ENCODE data around the gene MAP3K15. TPM values are rescaled to one million over a fixed set of nuclear protein-coding genes. Genes with fewer than 3 reads are reported as not detected.

MAP3K15 gene
- total RNA-seq, 1 donor from 2014 or later = 0.22 TPM

GRCh38 chrX:19560611-19561010, 45.3 kb upstream of the MAP3K15 start:
- DNase-seq (ENCODE audit: low spot score) = no peak
- no peak overlapping the region for H3K4me3 Mint-ChIP-seq (ENCODE audit: unreplicated experiment)
- H3K4me1 Mint-ChIP-seq (ENCODE audit: low read depth) = peaks cover 8% of the 10 kb centered on the region
- H3K9me3 Mint-ChIP-seq (ENCODE audit: low read depth) = peaks cover 5% of the 10 kb centered on the region
- TF ChIP-seq CTCF (IDR thresholded peaks at IDR 0.05) = no peak
- H3K27ac Mint-ChIP-seq (ENCODE audit: unreplicated experiment) = no peak overlapping the region
- no peaks in the 10 kb centered on the region for H3K27me3 Mint-ChIP-seq (ENCODE audit: low read depth)
- H3K36me3 Mint-ChIP-seq (ENCODE audit: low read depth) = peaks cover 2% of the 10 kb centered on the region

DNA sequence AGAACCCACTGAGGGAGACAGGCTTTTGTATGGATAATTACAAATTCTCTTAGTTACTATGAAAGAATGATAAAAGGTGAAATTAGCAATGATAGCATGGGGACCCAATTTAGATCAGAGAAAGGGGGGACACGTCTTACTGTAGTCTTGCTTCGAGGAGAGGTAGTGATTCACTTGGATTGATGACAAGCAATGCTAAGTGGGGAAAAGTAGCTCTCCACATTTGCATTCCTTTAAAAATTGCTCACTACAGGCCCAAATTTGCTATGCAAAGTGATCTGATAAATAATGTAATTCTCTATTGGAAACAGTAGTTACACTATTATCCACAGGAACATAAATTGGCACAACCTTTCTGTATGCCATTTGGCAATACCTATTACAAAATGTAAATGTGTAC, 42.5 kb upstream of the MAP3K15 start:
- DNase-seq (ENCODE audit: low spot score) = no peak
- peaks cover 12% of the 10 kb centered on the region for H3K4me1 Mint-ChIP-seq (ENCODE audit: low read depth)
- TF ChIP-seq CTCF (IDR thresholded peaks at IDR 0.05) = no peak
- H3K9me3 Mint-ChIP-seq (ENCODE audit: low read depth) = no peaks in the 10 kb centered on the region
- H3K27me3 Mint-ChIP-seq (ENCODE audit: low read depth) = no peaks in the 10 kb centered on the region
- H3K36me3 Mint-ChIP-seq (ENCODE audit: low read depth) = no peaks in the 10 kb centered on the region
- no peak overlapping the region for H3K27ac Mint-ChIP-seq (ENCODE audit: unreplicated experiment)
- H3K4me3 Mint-ChIP-seq (ENCODE audit: unreplicated experiment) = no peak overlapping the region

GRCh38 chrX:19556202-19556601, 40.9 kb upstream of the MAP3K15 start:
- Mint-ChIP-seq H3K4me1 (ENCODE audit: low read depth) (peaks cover 12% of the 10 kb centered on the region), H3K9me3 (ENCODE audit: low read depth) (no peaks in the 10 kb centered on the region), H3K4me3 (ENCODE audit: unreplicated experiment) (no peak overlapping the region), H3K27me3 (ENCODE audit: low read depth) (no peaks in the 10 kb centered on the region), H3K36me3 (ENCODE audit: low read depth) (no peaks in the 10 kb centered on the region), H3K27ac (ENCODE audit: unreplicated experiment) (no peak overlapping the region)
- TF ChIP-seq CTCF (IDR thresholded peaks at IDR 0.05) = no peak
- DNase-seq (ENCODE audit: low spot score) = no peak

GRCh38 chrX:19555683-19556082, 40.4 kb upstream of the MAP3K15 start:
- H3K27ac Mint-ChIP-seq (ENCODE audit: unreplicated experiment) = peak overlapping the region; percentile 45
- peaks cover 12% of the 10 kb centered on the region for H3K4me1 Mint-ChIP-seq (ENCODE audit: low read depth)

GRCh38 chrX:19555236-19555635, 39.9 kb upstream of the MAP3K15 start:
- Mint-ChIP-seq H3K9me3 (ENCODE audit: low read depth) (no peaks in the 10 kb centered on the region), H3K27me3 (ENCODE audit: low read depth) (no peaks in the 10 kb centered on the region), H3K27ac (ENCODE audit: unreplicated experiment) (peak overlapping the region; percentile 45)

More at GRCh38 chrX:19555683-19556082, 40.4 kb upstream of the MAP3K15 start:
- Mint-ChIP-seq H3K9me3 (ENCODE audit: low read depth) (no peaks in the 10 kb centered on the region), H3K4me3 (ENCODE audit: unreplicated experiment) (no peak overlapping the region), H3K36me3 (ENCODE audit: low read depth) (no peaks in the 10 kb centered on the region), H3K27me3 (ENCODE audit: low read depth) (no peaks in the 10 kb centered on the region)
- DNase-seq (ENCODE audit: low spot score) = no peak
- no peak for TF ChIP-seq CTCF (IDR thresholded peaks at IDR 0.05)

More at GRCh38 chrX:19555236-19555635, 39.9 kb upstream of the MAP3K15 start:
- no peak for TF ChIP-seq CTCF (IDR thresholded peaks at IDR 0.05)
- no peaks in the 10 kb centered on the region for H3K36me3 Mint-ChIP-seq (ENCODE audit: low read depth)
- H3K4me3 Mint-ChIP-seq (ENCODE audit: unreplicated experiment) = no peak overlapping the region
- no peak for DNase-seq (ENCODE audit: low spot score)
- peaks cover 12% of the 10 kb centered on the region for H3K4me1 Mint-ChIP-seq (ENCODE audit: low read depth)

All from chondrocyte (in vitro differentiated cells).